Measurements from ENCODE around the gene FLAD1. TPM values are rescaled to one million over a fixed set of nuclear protein-coding genes. Genes with fewer than 3 reads are reported as not detected.

Gene FLAD1
- total RNA-seq, 1 experiment from 2014 or later = 97.0 TPM

GRCh38 chr1:155001675-155002463 is 18.7 kb downstream of the FLAD1 start:
- Histone ChIP-seq H4K91ac (ENCODE audit: insufficient read length, low read depth, low read length) (no peak overlapping the region), H3K23me2 (ENCODE audit: insufficient read length, low read depth, low read length, poor library complexity, severe bottlenecking) (peaks cover 26% of the 10 kb centered on the region), H3K18ac (ENCODE audit: insufficient read length, low read depth, low read length) (no peak overlapping the region), H3K4me1 (ENCODE audit: insufficient read depth, low read length) (peaks cover 5% of the 10 kb centered on the region; the same call in 1 of the 2 replicates), H3K27ac (ENCODE audit: insufficient read length, low read depth, low read length) (no peak overlapping the region), H2BK5ac (ENCODE audit: insufficient read length, low read length) (no peak overlapping the region), H3K23ac (ENCODE audit: insufficient read length, low read depth, low read length) (no peak overlapping the region), H3K79me1 (ENCODE audit: insufficient read depth, low read depth, low read length, poor library complexity, severe bottlenecking) (no peaks in the 10 kb centered on the region), H3K56ac (ENCODE audit: insufficient read length, low read depth, low read length) (no peak overlapping the region), H2BK12ac (ENCODE audit: insufficient read length, low read depth, low read length) (no peak overlapping the region), H3K4me2 (ENCODE audit: insufficient read depth, insufficient read length, low read length) (peak overlapping the region; percentile 90), H4K20me1 (ENCODE audit: control insufficient read depth, insufficient read depth, insufficient read length) (no peaks in the 10 kb centered on the region), H3K27me3 (ENCODE audit: insufficient read depth, low read length) (no peaks in the 10 kb centered on the region), H3K4ac (ENCODE audit: low read depth, low read length) (no peak overlapping the region), H3K79me2 (ENCODE audit: insufficient read depth, low read length) (no peaks in the 10 kb centered on the region; the same call in 1 of the 2 replicates), H3K9me3 (ENCODE audit: control insufficient read depth, low read depth, low read length) (no peaks in the 10 kb centered on the region), H3K9ac (ENCODE audit: extremely low read depth, insufficient read length, low read length) (no peak overlapping the region), H2BK20ac (ENCODE audit: low read depth, low read length, poor library complexity, severe bottlenecking) (no peak overlapping the region), H2BK15ac (ENCODE audit: low read depth, low read length) (no peak overlapping the region), H2AFZ (ENCODE audit: low read length) (no peak overlapping the region), H2BK120ac (ENCODE audit: low read depth, low read length, poor library complexity, severe bottlenecking) (no peak overlapping the region), H3K14ac (ENCODE audit: insufficient read depth, low read length) (no peak overlapping the region), H4K8ac (replicated peaks; ENCODE audit: insufficient read length, low read depth, low read length) (no peak overlapping the region), H2AK5ac (ENCODE audit: insufficient read length, low read length) (no peak overlapping the region), H3T11ph (ENCODE audit: low read length) (no peak overlapping the region), H4K5ac (ENCODE audit: insufficient read length, low read depth, low read length) (no peak overlapping the region)
- no CpG with 5 or more reads among the region's 38 CpGs for WGBS (ENCODE audit: extremely low coverage, insufficient read length, low lambda C conversion rate)
- TF ChIP-seq CTCF (conservative IDR thresholded peaks at IDR 0.05) = peak; percentile 43; the same call in 2 of the 3 replicates
- peak; percentile 100 for DNase-seq
- H3K4me1 Mint-ChIP-seq = peaks cover 34 to 46% of the 10 kb centered on the region in 2 experiments
- peak overlapping the region; percentile 67 to 96 (median 85); a peak in 4 of 7 replicates for H3K27ac Mint-ChIP-seq
- H3K27me3 Mint-ChIP-seq (ENCODE audit: low read depth) = peaks cover 3% of the 10 kb centered on the region
- peaks cover 0 to 2% of the 10 kb centered on the region in 2 experiments; a peak in 3 of 5 replicates for H3K9me3 Mint-ChIP-seq
- peak overlapping the region; percentile 93 to 97 for H3K4me3 Mint-ChIP-seq
- H3K36me3 Mint-ChIP-seq (ENCODE audit: insufficient read depth in 1 of 3, low read depth in 3 of 3) = no peaks in the 10 kb centered on the region; a peak in 2 of 7 replicates

All from H9 (cell line).